NCI-H146 treated with DMSO at 0.1 percent for 48 hours (cell line): ENCODE measurements around the gene EDAR.

Experiments used
- DNase-seq: peaks from one replicate; lab custom pipeline; 2025; ENCODE audit not compliant: unreplicated experiment; lab: John Stamatoyannopoulos, UW

The EDAR gene

GRCh38 chr2:108988796-108989713 lies at the start of gene EDAR:
EDAR (minus strand) TSS chr2:108989220; CDS start chr2:108931014, 58,206 bp downstream.
- DNase-seq, result peak; percentile 12

GRCh38 chr2:109033171-109033570 lies 44.2 kb upstream of the EDAR start:
- DNase-seq, result no peak

- no peak for DNase-seq
Measured at GRCh38 chr2:109032229-109032820, 43.3 kb upstream of the EDAR start.

- DNase-seq, result no peak
Measured at GRCh38 chr2:109031476-109032228, 42.6 kb upstream of the EDAR start.

GRCh38 chr2:109030870-109031475 lies 42.0 kb upstream of the EDAR start:
- no peak for DNase-seq

- DNase-seq, result no peak
Measured at GRCh38 chr2:109029490-109030201, 40.6 kb upstream of the EDAR start.

- no peak for DNase-seq
Measured at GRCh38 chr2:109028738-109029489, 39.9 kb upstream of the EDAR start.

GRCh38 chr2:109028277-109028676 lies 39.3 kb upstream of the EDAR start:
- DNase-seq, result no peak

GRCh38 chr2:109027702-109028101 lies 38.7 kb upstream of the EDAR start:
- no peak for DNase-seq

- DNase-seq, result no peak
Measured at GRCh38 chr2:109024477-109024876, 35.5 kb upstream of the EDAR start.

GRCh38 chr2:109021895-109022300 lies 32.9 kb upstream of the EDAR start:
- DNase-seq, result no peak

- no peak for DNase-seq
Measured at GRCh38 chr2:109020217-109020637, 31.2 kb upstream of the EDAR start.

- no peak for DNase-seq
Measured at GRCh38 chr2:109018452-109018851, 29.4 kb upstream of the EDAR start.

- DNase-seq, result no peak
Measured at GRCh38 chr2:109017017-109017416, 28.0 kb upstream of the EDAR start.

- DNase-seq, result no peak
Measured at GRCh38 chr2:109016376-109016775, 27.4 kb upstream of the EDAR start.

- no peak for DNase-seq
Measured at GRCh38 chr2:109014476-109014875, 25.5 kb upstream of the EDAR start.

GRCh38 chr2:109013051-109013450 lies 24.0 kb upstream of the EDAR start:
- DNase-seq, result no peak

GRCh38 chr2:109009920-109010610 lies 21.0 kb upstream of the EDAR start:
- DNase-seq, result no peak

- DNase-seq, result no peak
Measured at GRCh38 chr2:109006971-109007370, 18.0 kb upstream of the EDAR start.
